GM18951 (cell line): ENCODE measurements around the gene FOXO6.

Experiments
- POLR2A ChIP-seq: IDR thresholded peaks from 4 replicates; pipeline ENCODE4 v1.6.1; 2011; ENCODE audit warnings: mild to moderate bottlenecking; ENCODE audit not compliant: insufficient read length, insufficient read depth; ENCODE audit errors: extremely low read depth
- in situ Hi-C: fragments of 300-500 bp; cut with MboI; formaldehyde crosslinking; loops from one replicate; pipeline ENCODE4 v1.12.0; 2022; ENCODE audit warnings: low sequenced_read_pairs, mixed read lengths, inconsistent platforms; ENCODE audit not compliant: unreplicated experiment

Gene FOXO6

GRCh38 chr1:41420860-41421259 is 59.6 kb downstream of the FOXO6 start:
- TF ChIP-seq POLR2A, result no peak
- in situ Hi-C loops, result no loop called here

- in situ Hi-C loops, result no loop called here
- TF ChIP-seq POLR2A, result no peak
Observed at GRCh38 chr1:41422306-41422705, 61.1 kb downstream of the FOXO6 start.

- no peak for TF ChIP-seq POLR2A
- in situ Hi-C loops, result no loop called here
Observed at GRCh38 chr1:41423511-41424191, 62.4 kb downstream of the FOXO6 start.

GRCh38 chr1:41424581-41425118 is 63.4 kb downstream of the FOXO6 start:
- TF ChIP-seq POLR2A, result no peak
- in situ Hi-C loops, result no loop called here

DNA sequence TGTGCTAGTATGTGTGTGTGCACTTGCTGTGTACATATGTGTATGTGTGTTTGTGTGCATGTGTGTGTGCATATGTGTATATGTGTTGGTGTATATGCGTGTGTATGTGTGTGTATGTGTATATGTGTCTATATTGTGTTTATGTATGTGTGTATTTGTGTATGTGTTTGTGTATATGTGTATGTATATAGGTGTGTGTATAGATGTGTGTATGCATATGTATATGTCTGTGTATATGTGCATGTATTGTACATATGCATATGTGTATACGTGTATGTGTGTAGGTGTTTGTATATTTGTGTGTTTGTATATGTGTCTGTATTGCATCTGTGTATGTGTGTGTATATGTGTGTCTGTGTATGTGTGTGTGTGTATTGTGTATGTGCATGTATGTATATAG is 64.1 kb downstream of the FOXO6 start:
- TF ChIP-seq POLR2A, result no peak
- in situ Hi-C loops, result no loop called here

DNA sequence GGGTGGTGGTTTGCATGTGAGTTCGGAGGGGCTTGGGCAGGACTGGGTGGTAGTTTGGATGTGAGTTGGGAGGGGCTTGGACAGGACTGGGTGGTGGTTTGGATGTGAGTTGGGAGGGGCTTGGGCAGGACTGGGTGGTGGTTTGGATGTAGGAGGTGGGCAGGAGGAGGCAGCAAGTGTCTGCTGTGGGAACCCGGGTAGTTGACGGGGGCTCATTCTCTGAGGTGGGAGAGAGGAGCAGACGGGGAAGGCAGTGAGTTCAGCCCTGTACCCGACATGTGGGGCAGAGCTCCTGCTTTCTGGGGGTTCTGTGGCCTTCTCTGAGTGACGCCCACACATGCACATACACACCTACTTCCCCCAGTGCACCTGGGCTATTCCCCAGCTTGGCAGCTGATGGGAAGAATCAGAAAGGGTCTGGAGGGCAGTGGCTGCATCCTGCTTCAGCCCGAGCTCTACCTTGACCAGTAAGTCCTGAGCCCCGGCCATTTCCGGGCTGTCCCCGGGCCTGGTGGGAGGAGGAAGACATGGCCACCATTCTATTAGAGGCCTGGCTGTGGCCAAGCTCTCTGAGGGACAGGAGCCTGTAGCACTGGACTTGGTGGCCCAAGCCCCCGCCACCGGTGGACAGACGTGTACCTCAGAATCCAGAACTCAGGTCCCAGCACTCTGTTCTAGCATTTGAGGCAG is 65.1 kb downstream of the FOXO6 start:
- TF ChIP-seq POLR2A, result no peak
- in situ Hi-C loops, result no loop called here

DNA sequence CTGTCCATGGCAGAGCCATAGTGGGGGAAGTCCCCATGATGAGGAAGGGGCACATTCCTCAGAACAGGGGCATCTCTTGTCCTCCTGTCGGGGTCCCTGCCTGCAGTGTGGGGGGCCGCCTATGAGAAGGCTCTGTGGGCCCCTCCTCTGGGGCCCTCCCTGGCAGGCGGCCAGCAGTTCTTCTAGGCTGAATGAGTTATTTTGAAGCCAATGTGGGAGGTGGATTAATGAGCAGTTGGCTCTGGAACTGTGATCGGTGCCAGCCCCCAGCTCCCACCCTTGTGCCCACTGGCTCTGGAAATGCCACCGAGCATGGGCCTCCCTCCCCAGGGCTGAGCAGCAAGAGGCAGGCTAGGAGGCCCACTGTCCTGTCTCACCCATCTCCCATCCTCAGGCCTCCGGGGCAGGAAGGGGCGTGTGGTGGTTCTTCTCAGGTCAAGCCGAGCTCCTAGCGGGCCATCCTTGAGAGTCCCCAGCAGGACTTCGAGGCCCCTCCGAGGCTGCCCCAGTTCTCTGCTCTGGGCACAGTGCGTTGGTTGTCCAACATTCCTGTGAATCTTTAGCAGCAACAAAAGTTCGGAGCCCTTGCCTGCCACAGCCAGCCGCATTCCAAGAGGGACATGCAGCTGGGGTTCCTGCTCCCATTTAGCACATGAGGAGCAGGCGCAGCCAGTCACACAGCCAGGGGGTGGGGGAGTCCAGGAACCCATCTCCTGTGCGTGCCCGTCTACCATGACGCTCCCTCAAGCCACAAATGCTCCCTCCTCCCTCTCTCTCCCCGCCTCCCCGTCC is 66.1 kb downstream of the FOXO6 start:
- in situ Hi-C loops, result no loop called here
- TF ChIP-seq POLR2A, result no peak

DNA sequence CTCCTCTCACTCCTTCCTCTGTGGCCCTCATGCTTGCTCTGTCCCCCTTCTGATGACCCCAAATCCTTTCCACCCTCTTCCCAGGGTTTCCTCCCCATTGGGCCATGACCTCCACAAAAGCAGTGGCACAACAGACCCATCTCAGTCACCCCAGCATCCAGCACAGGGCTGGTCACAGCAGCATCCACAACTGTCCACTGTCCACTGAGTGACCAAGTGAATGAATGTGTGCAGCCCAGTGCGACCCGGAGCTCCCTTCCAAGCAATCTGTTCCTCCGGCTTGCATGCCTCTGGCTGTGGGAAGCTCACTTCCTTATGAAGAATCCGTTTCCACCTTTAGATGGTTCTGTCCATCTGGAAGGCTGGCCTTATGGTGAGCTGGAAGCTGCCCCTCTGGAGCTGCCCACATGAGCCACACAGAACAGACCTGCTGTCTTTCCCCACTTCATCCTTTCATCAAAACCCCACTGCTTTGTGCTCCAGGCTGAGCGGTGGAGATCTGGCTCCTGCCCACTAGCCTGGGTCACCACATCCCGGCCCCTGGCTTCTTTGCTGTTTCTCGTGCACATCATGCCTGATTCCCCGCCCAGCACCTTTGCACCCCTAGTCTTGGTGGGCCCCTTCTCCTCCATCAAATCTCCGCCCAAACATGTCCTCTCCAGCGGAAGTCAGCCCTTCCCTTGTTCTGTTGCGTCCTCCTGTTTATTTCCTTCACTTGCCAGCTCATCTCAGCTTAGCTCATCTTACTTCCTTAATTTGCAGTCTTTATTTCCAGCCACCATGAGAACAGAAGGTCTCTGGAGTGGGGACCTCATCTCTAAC is 66.9 kb downstream of the FOXO6 start:
- TF ChIP-seq POLR2A, result no peak
- in situ Hi-C loops, result no loop called here

DNA sequence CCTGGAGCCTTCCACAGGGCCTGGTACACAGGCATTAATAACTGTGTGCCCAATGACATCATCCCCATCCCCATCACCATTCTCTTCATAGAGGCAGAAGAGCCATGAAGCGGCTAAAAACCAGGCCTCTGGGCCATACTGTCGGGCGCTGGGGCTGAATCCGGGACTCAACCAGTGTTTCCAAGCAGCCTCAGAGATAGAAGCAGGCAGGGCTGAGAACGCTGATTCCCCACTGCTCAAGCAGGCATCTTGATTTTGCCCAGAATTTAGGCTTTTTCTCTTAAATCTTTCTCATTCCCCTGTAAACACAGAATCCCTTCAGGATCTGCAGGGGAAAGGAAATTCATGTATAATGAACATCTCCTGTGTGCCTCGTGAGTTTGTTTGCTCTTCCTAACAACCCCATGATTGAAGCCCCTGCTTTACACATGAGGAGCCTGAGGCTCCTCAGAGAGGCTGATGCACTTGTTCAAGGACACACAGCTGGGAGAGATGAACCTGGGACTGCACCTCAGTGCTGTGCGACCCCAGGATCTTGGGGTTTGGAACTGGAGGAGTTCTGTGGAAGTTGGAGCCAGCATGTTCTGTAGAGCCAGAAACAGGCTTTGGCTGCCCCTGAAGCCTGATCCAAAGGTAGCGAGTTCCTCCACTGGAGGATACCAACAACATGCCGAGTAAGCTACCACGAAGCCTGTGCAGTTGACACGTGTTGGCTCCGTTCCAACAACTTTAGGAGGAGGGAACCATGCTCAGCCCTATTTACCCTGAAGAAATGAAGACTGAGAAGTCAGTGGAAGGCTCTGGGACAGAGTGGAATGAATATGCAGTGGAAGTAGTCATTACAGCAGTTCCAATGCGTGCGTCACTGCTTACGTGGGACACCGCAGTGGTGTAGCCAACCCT is 67.8 kb downstream of the FOXO6 start:
- no peak for TF ChIP-seq POLR2A
- in situ Hi-C loops, result no loop called here

DNA sequence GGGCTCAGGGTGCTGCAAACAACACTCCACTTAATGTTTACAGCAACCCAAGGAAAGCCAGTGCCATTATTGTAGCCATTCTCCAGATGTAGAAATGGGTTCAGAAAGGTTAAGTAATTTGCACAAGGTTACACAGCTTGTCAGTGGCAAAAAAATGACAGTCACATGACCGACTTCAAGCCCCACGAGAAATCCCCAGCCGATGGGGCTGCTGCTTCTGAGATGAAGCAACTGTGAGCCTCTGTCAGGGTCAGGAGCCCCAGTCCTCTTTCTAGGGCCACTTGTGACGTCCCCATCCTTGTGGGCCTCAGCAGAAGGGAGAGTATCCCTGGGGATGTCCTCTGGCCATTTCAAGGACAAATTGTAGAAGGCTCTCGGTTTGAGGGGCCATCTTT is 68.4 kb downstream of the FOXO6 start:
- no peak for TF ChIP-seq POLR2A
- in situ Hi-C loops, result no loop called here

GRCh38 chr1:41430069-41430468 is 68.8 kb downstream of the FOXO6 start:
- TF ChIP-seq POLR2A, result no peak
- in situ Hi-C loops, result no loop called here

GRCh38 chr1:41430582-41430981 is 69.3 kb downstream of the FOXO6 start:
- no peak for TF ChIP-seq POLR2A
- in situ Hi-C loops, result no loop called here
